SK-N-SH (cell line): ENCODE data around the gene PTK7. TPM values are rescaled to one million over a fixed set of nuclear protein-coding genes. Genes with fewer than 3 reads are reported as not detected.
A peak's percentile ranks its signal among the peaks of the same experiment; 100 is the strongest.

ENCODE experiments used
- CTCF ChIA-PET: fragments of 300-600, 350-600 bp; formaldehyde crosslinking; extraction: SDS; loops from one replicate; lab custom pipeline; 2021; lab: Yijun Ruan, JAX
- POLR2A ChIA-PET: fragments of 350-600 bp; sonication (Branson Sonifier 250); formaldehyde crosslinking; extraction: SDS; loops from one replicate; lab custom pipeline; 2020; ENCODE audit warnings: antibody characterized with exemption, inconsistent platforms; lab: Yijun Ruan, JAX
- DNase-seq: peaks from one replicate; pipeline ENCODE4 v3.0.0; 2012
- H2AFZ ChIP-seq: fragments of 200-600 bp; sonication (generic); 2 replicates; pipeline ENCODE4 v1.8.1; 2016; ENCODE audit warnings: antibody characterized with exemption, mild to moderate bottlenecking, low read depth
- H3F3A ChIP-seq: fragments of 200-600 bp; sonication (generic); replicated peaks from 2 replicates; pipeline ENCODE3; 2016; ENCODE audit warnings: antibody characterized with exemption, mild to moderate bottlenecking; ENCODE audit not compliant: insufficient read depth
- H3K27ac ChIP-seq, 2 experiments: fragments of 200-500 bp in 1 of 2; fragments of 200-600 bp in 1 of 2; sonication (Bioruptor generic) in 1 of 2; sonication (generic), shearing (Covaris generic) in 1 of 2; 2 replicates each; pipeline versions ENCODE4 v1.5.1 to v1.6.1; 2014 to 2016; ENCODE audit warnings: low read depth in 2 of 2, inconsistent platforms in 1 of 2, low read length in 1 of 2, mild to moderate bottlenecking in 1 of 2, mixed read lengths in 1 of 2
- H3K27me3 ChIP-seq: fragments of 200-600 bp; sonication (generic), shearing (Covaris generic); 2 replicates; pipeline ENCODE4 v1.6.1; 2016; ENCODE audit warnings: mixed run types; ENCODE audit not compliant: insufficient read depth
- H3K36me3 ChIP-seq, 2 experiments: fragments of 200-500 bp in 1 of 2; fragments of 200-600 bp in 1 of 2; sonication (Bioruptor generic) in 1 of 2; sonication (generic) in 1 of 2; replicated peaks in 1 of 2; 2 replicates each; pipeline versions ENCODE3 to v1.5.1; 2014 to 2016; ENCODE audit warnings: low read length in 1 of 2, mild to moderate bottlenecking in 1 of 2; ENCODE audit not compliant: insufficient read depth in 2 of 2, control insufficient read depth in 1 of 2
- H3K4me1 ChIP-seq, 2 experiments: fragments of 200-500 bp in 1 of 2; fragments of 200-600 bp in 1 of 2; sonication (Bioruptor generic) in 1 of 2; sonication (generic), shearing (Covaris generic) in 1 of 2; 2 replicates each; pipeline versions ENCODE4 v1.5.1 to v1.6.1; 2014 to 2016; ENCODE audit warnings: low read depth in 1 of 2, low read length in 1 of 2, mixed run types in 1 of 2; ENCODE audit not compliant: insufficient read depth in 2 of 2, control insufficient read depth in 1 of 2
- H3K4me2 ChIP-seq: fragments of 200-600 bp; sonication (generic), shearing (Covaris generic); 2 replicates; pipeline ENCODE4 v1.6.1; 2017; ENCODE audit warnings: mixed run types
- H3K4me3 ChIP-seq, 2 experiments: fragments of 200-500 bp in 1 of 2; fragments of 200-600 bp in 1 of 2; sonication (Bioruptor generic) in 1 of 2; sonication (generic), shearing (Covaris generic) in 1 of 2; 2 replicates each; pipeline versions ENCODE4 v1.5.1 to v1.8.1; 2014 to 2016; ENCODE audit warnings: low read depth in 2 of 2, inconsistent platforms in 1 of 2, low read length in 1 of 2, mild to moderate bottlenecking in 1 of 2, mixed read lengths in 1 of 2, moderate library complexity in 1 of 2
- H3K79me2 ChIP-seq: fragments of 200-600 bp; sonication (generic); 2 replicates; pipeline ENCODE4 v1.8.1; 2017; ENCODE audit warnings: mild to moderate bottlenecking; ENCODE audit not compliant: insufficient read depth
- H3K9ac ChIP-seq: fragments of 200-600 bp; sonication (generic); 2 replicates; pipeline ENCODE4 v1.6.1; 2017; ENCODE audit warnings: mixed run types
- H3K9me2 ChIP-seq: fragments of 200-600 bp; sonication (generic); 2 replicates; pipeline ENCODE4 v1.6.1; 2017; ENCODE audit warnings: mixed run types
- H3K9me3 ChIP-seq: fragments of 200-600 bp; sonication (generic); 2 replicates; pipeline ENCODE4 v1.6.1; 2017; ENCODE audit warnings: mixed run types, mild to moderate bottlenecking, moderate library complexity
- H4K20me1 ChIP-seq: fragments of 200-600 bp; sonication (generic); 2 replicates; pipeline ENCODE4 v1.6.1; 2017; ENCODE audit warnings: mild to moderate bottlenecking, mixed run types; ENCODE audit not compliant: insufficient read depth
- CHD2 ChIP-seq: fragments of 150-350 bp; IDR thresholded peaks from 2 replicates; pipeline ENCODE4 v1.6.1; 2018; ENCODE audit warnings: low read length; ENCODE audit not compliant: partially characterized antibody
- EZH2phosphoT487 ChIP-seq: fragments of 200-600 bp; sonication (generic); IDR thresholded peaks from 2 replicates; pipeline ENCODE4 v1.6.1; 2017; ENCODE audit warnings: low read depth, mixed run types, mild to moderate bottlenecking, antibody characterized with exemption, moderate library complexity, borderline replicate concordance
- FOSL2 ChIP-seq: IDR thresholded peaks from 2 replicates; pipeline ENCODE4 v1.4.0; 2012; ENCODE audit warnings: low read depth, mild to moderate bottlenecking, moderate library complexity, borderline replicate concordance
- GABPA ChIP-seq: IDR thresholded peaks from 2 replicates; pipeline ENCODE4 v1.4.0; 2012; ENCODE audit warnings: low read depth, mild to moderate bottlenecking
- IRF3 ChIP-seq: fragments of 150-350 bp; IDR thresholded peaks from 2 replicates; pipeline ENCODE4 v1.6.1; 2016; ENCODE audit warnings: mild to moderate bottlenecking, low read depth, low read length
- NFIC ChIP-seq: IDR thresholded peaks from 2 replicates; pipeline ENCODE4 v1.4.0; 2012; ENCODE audit warnings: borderline replicate concordance
- POLR2AphosphoS5 ChIP-seq: IDR thresholded peaks from 2 replicates; pipeline ENCODE4 v1.6.1; 2012; ENCODE audit warnings: low read depth, low read length
- RXRA ChIP-seq: IDR thresholded peaks from 2 replicates; pipeline ENCODE4 v1.4.0; 2012; ENCODE audit warnings: low read depth, mild to moderate bottlenecking, borderline replicate concordance
- SIN3A ChIP-seq: IDR thresholded peaks from 2 replicates; pipeline ENCODE4 v1.6.1; 2012; ENCODE audit warnings: low read depth, mild to moderate bottlenecking, low read length, moderate library complexity, borderline replicate concordance
- SMC3 ChIP-seq: IDR thresholded peaks from 2 replicates; pipeline ENCODE4 v1.6.1; 2012; ENCODE audit warnings: low read depth, low read length, improper control_type of control experiment
- TAF1 ChIP-seq: IDR thresholded peaks from 2 replicates; pipeline ENCODE4 v1.6.1; 2012; ENCODE audit warnings: low read depth, mild to moderate bottlenecking, low read length, moderate library complexity, borderline replicate concordance
- TCF12 ChIP-seq: IDR thresholded peaks from 2 replicates; pipeline ENCODE4 v1.4.0; 2012
- WGBS: methylation state at CpG from one replicate; pipeline ENCODE4 v1.1.6; 2017; ENCODE audit warnings: low lambda C conversion rate; 5-methylcytosine and 5-hydroxymethylcytosine counted together
- polyA plus RNA-seq, 3 experiments: library from polyadenylated mRNA; depleted of rRNA; stranded (reverse); fragments of >200 nt; gene quantifications; 2 replicates each; pipeline ENCODE4 v1.2.3, GENCODE V29; 2012
- TF ChIP-seq, protein P1 (sequence below): fragments of 200-600 bp; sonication (generic); IDR thresholded peaks from 2 replicates; pipeline ENCODE4 v1.6.1; 2017; ENCODE audit warnings: antibody characterized with exemption, mild to moderate bottlenecking, moderate library complexity
- TF ChIP-seq, protein P2 (sequence below): fragments of 150-350 bp; IDR thresholded peaks from 2 replicates; pipeline ENCODE4 v1.6.1; 2017; ENCODE audit warnings: antibody characterized with exemption, low read length, low read depth, borderline replicate concordance

Gene PTK7
- polyA plus RNA-seq, 1 of the 3 experiments (the other 2 are of a cell fraction), result 105 TPM

DNA sequence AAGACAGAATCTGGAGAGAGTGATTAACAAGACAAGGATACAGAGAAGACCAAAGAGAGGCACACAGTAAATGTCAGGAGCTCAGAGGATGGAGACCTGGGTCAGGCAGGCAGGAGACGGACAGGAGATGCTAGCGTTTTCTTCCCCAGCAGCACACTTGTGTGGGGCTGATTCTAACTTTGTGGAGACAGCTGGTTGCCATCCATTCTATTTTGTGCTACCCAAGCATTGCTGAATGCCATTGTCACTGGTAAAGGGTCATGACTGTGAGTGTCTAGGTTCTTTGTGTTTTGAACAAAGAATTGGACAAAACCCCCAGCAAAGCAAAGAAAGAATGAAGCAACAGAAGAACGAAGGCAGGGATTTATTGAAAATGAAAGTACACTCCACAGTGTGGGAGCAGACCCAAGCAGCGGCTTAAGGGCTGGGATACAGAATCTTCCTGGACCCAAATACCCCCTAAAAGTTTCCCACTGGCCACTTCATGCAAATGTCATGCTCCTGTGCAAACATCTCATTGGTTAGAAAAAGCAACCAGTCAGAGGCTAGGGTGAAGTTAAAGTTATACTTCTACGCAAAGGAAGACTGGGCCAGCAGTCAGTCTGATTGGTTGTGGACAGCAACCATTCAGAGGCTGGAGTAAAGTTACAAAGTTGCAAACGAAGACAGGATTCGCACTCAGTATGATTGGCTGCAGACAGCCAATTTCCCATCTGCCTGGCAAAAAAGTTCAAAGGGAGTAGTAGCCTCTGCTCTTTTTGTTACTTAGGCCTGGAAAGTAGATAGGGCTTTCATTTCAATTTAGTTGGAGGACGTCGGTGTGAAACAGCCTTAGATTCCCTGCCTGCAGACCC, 17.5 kb downstream of the PTK7 start:
- WGBS, result 96% methylated on average over 9 of the region's 9 CpGs
- Histone ChIP-seq H2AFZ (no peak overlapping the region), H3K4me3 (no peak overlapping the region), H3K4me1 (peaks cover 41 to 76% of the 10 kb centered on the region in 2 experiments), H3K4me2 (peak overlapping the region; percentile 49; the same call in 1 of the 2 replicates), H3F3A (peaks cover 43% of the 10 kb centered on the region), H3K27me3 (no peaks in the 10 kb centered on the region), H3K79me2 (peaks cover 95% of the 10 kb centered on the region), H3K36me3 (peaks cover 0 to 5% of the 10 kb centered on the region in 2 experiments), H3K9me3 (no peaks in the 10 kb centered on the region), H4K20me1 (peaks cover 7% of the 10 kb centered on the region), H3K9me2 (no peaks in the 10 kb centered on the region), H3K9ac (no peak overlapping the region; the same call in 1 of the 2 replicates), H3K27ac (peak overlapping the region in 1 of 2 experiments; percentile 3; a peak in 2 of 4 replicates)
- POLR2A ChIA-PET, result no interaction called here
- TF ChIP-seq GABPA (no peak), TCF12 (no peak), TAF1 (no peak), NFIC (no peak), EZH2phosphoT487 (no peak), SMC3 (no peak), RXRA (no peak)
- TF ChIP-seq, protein P1, sequence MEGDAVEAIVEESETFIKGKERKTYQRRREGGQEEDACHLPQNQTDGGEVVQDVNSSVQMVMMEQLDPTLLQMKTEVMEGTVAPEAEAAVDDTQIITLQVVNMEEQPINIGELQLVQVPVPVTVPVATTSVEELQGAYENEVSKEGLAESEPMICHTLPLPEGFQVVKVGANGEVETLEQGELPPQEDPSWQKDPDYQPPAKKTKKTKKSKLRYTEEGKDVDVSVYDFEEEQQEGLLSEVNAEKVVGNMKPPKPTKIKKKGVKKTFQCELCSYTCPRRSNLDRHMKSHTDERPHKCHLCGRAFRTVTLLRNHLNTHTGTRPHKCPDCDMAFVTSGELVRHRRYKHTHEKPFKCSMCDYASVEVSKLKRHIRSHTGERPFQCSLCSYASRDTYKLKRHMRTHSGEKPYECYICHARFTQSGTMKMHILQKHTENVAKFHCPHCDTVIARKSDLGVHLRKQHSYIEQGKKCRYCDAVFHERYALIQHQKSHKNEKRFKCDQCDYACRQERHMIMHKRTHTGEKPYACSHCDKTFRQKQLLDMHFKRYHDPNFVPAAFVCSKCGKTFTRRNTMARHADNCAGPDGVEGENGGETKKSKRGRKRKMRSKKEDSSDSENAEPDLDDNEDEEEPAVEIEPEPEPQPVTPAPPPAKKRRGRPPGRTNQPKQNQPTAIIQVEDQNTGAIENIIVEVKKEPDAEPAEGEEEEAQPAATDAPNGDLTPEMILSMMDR, result no peak
- TF ChIP-seq, protein P2, sequence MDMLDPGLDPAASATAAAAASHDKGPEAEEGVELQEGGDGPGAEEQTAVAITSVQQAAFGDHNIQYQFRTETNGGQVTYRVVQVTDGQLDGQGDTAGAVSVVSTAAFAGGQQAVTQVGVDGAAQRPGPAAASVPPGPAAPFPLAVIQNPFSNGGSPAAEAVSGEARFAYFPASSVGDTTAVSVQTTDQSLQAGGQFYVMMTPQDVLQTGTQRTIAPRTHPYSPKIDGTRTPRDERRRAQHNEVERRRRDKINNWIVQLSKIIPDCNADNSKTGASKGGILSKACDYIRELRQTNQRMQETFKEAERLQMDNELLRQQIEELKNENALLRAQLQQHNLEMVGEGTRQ, result no peak
- CTCF ChIA-PET, result no interaction called here
- DNase-seq, result no peak

GRCh38 chr6:43095939-43096338, 19.8 kb downstream of the PTK7 start:
- H4K20me1 ChIP-seq, result no peaks in the 10 kb centered on the region; the same call in 1 of the 2 replicates
- no peak overlapping the region for H3K4me3 ChIP-seq
- POLR2A ChIA-PET, result no interaction called here
- 88% methylated on average over 7 of the region's 7 CpGs for WGBS
- H3K9me3 ChIP-seq, result no peaks in the 10 kb centered on the region
- H3K4me2 ChIP-seq, result peak overlapping the region; percentile 66
- TF ChIP-seq SMC3 (no peak), TAF1 (no peak), CHD2 (no peak), IRF3 (no peak), SIN3A (no peak), POLR2AphosphoS5 (no peak), FOSL2 (no peak)
- TF ChIP-seq, protein P2, result no peak
- no peaks in the 10 kb centered on the region for H3K9me2 ChIP-seq
- no peaks in the 10 kb centered on the region for H3K27me3 ChIP-seq
- H3K79me2 ChIP-seq, result peaks cover 95% of the 10 kb centered on the region
- H3F3A ChIP-seq, result peaks cover 39% of the 10 kb centered on the region
- H3K4me1 ChIP-seq, result peaks cover 25 to 54% of the 10 kb centered on the region in 2 experiments
- peak overlapping the region; percentile 64 to 73 for H3K27ac ChIP-seq
- no peak for DNase-seq
- H3K9ac ChIP-seq, result peak overlapping the region; percentile 22; the same call in 1 of the 2 replicates
- CTCF ChIA-PET, result interaction anchor here (1.0 to 2.9 kb wide), 5 partner anchors 8 to 48 kb away, joined by 3 to 12 read pairs (median 4); no protein-coding TSS in a partner anchor
- H3K36me3 ChIP-seq, result peaks cover 0 to 6% of the 10 kb centered on the region in 2 experiments
- no peak overlapping the region for H2AFZ ChIP-seq
